Fibroblast of skin of left biceps (primary cell): ENCODE data around the gene BIN1.
A peak's percentile ranks its signal among the peaks of the same experiment; 100 is the strongest.
"Not testable (repeated sequence)": the region's sequence is repeated elsewhere in the genome, so short reads cannot be mapped to it uniquely, and the experiment has no call there.

Experiments used
- DNase-seq, 2 experiments: peaks; one replicate each; pipeline ENCODE4 v3.0.0-alpha.2; 2013; ENCODE audit warnings: low read depth in 2 of 2

The BIN1 gene

GRCh38 chr2:127047716-127048617 is 59.0 kb downstream of the BIN1 start:
- no peak for DNase-seq

- DNase-seq = no peak
These were observed 59.9 kb downstream of the BIN1 start for GRCh38 chr2:127047054-127047453.

GRCh38 chr2:127046579-127046978 is 60.4 kb downstream of the BIN1 start:
- no peak for DNase-seq

- DNase-seq = no peak
These were observed 61.0 kb downstream of the BIN1 start for GRCh38 chr2:127045792-127046501.

- no peak for DNase-seq
These were observed 61.8 kb downstream of the BIN1 start for GRCh38 chr2:127044977-127045661.

GRCh38 chr2:127044165-127044718 is 62.7 kb downstream of the BIN1 start:
- no peak for DNase-seq

GRCh38 chr2:127043367-127044164 is 63.4 kb downstream of the BIN1 start:
- no peak for DNase-seq

GRCh38 chr2:127041259-127041970 is 65.5 kb downstream of the BIN1 start:
- no peak for DNase-seq

GRCh38 chr2:127040169-127040568 is 66.8 kb downstream of the BIN1 start:
- DNase-seq = no peak

GRCh38 chr2:127039387-127040031 is 67.4 kb downstream of the BIN1 start:
- DNase-seq = no peak

- DNase-seq = no peak
These were observed 69.5 kb downstream of the BIN1 start for GRCh38 chr2:127037476-127037875.

GRCh38 chr2:127034883-127035611 is 71.9 kb downstream of the BIN1 start:
- DNase-seq = no peak

- no peak for DNase-seq
These were observed 72.9 kb downstream of the BIN1 start for GRCh38 chr2:127034051-127034450.

- no peak for DNase-seq
These were observed 74.3 kb downstream of the BIN1 start for GRCh38 chr2:127032621-127033020.

- no peak for DNase-seq
These were observed 77.5 kb downstream of the BIN1 start for GRCh38 chr2:127029350-127030051.

GRCh38 chr2:127028745-127029144 is 78.2 kb downstream of the BIN1 start:
- DNase-seq = not testable (repeated sequence)

GRCh38 chr2:127027715-127028114 is 79.2 kb downstream of the BIN1 start:
- no peak for DNase-seq

- peak; percentile 34 to 39 for DNase-seq
These were observed 81.4 kb downstream of the BIN1 start for GRCh38 chr2:127025359-127026166.
